ENCODE results near the gene HLA-DRA. TPM values are rescaled to one million over a fixed set of nuclear protein-coding genes. Genes with fewer than 3 reads are reported as not detected.

Gene HLA-DRA
- total and polyA plus RNA-seq, 2 of the 4 experiments (the other 2 are of a cell fraction), result not detected

GRCh38 chr6:32436186-32436585 is 3.5 kb upstream of the HLA-DRA start:
- no peak for ATAC-seq (ENCODE audit: low read depth)
- no CpG with 5 or more reads among the region's 4 CpGs for WGBS, 2 experiments (ENCODE audit: extremely low coverage in 2 of 2, insufficient read length in 1 of 2)
- ChIA-PET POLR2A (ENCODE audit: unreplicated experiment) (no interaction called here), CTCF (no interaction called here)
- Histone ChIP-seq H3K27ac (ENCODE audit: insufficient read depth, low read length) (no peak overlapping the region), H3K56ac (ENCODE audit: extremely low read depth, insufficient read depth, low read length) (no peak overlapping the region), H3K23ac (ENCODE audit: low read depth, low read length) (no peak overlapping the region), H3K4me1 (ENCODE audit: control insufficient read depth, insufficient read depth, low read length) (no peaks in the 10 kb centered on the region), H3K4ac (ENCODE audit: low read depth, low read length) (no peak overlapping the region), H3K9ac (ENCODE audit: low read depth, low read length) (no peak overlapping the region), H2BK20ac (ENCODE audit: low read depth, low read length) (no peak overlapping the region), H4K91ac (ENCODE audit: insufficient read depth, low read depth, low read length) (no peak overlapping the region), H3K27me3 (ENCODE audit: control insufficient read depth, insufficient read depth, low read length) (no peaks in the 10 kb centered on the region; the same call in 1 of the 2 replicates), H2AK5ac (ENCODE audit: low read depth, low read length) (no peak overlapping the region), H2BK15ac (ENCODE audit: low read depth, low read length) (no peak overlapping the region), H3K9me3 (ENCODE audit: control insufficient read depth, insufficient read depth, low read length) (no peaks in the 10 kb centered on the region), H3K14ac (replicated peaks; ENCODE audit: low read depth, low read length) (no peak overlapping the region), H3K4me2 (ENCODE audit: low read depth, low read length) (no peak overlapping the region), H2BK120ac (ENCODE audit: low read depth, low read length) (no peak overlapping the region), H4K5ac (ENCODE audit: low read depth, low read length) (no peak overlapping the region), H4K8ac (ENCODE audit: low read depth in 2 of 2, low read length in 2 of 2) (no peak overlapping the region), H4K20me1 (ENCODE audit: insufficient read depth, low read length) (no peaks in the 10 kb centered on the region), H3K18ac (ENCODE audit: low read depth, low read length) (no peak overlapping the region), H2AFZ (replicated peaks; ENCODE audit: low read length, poor library complexity) (no peak overlapping the region), H3K4me3 (ENCODE audit: insufficient read depth, low read depth, low read length) (no peak overlapping the region), H3K36me3 (ENCODE audit: control insufficient read depth, insufficient read depth, low read length) (no peaks in the 10 kb centered on the region), H3K9me1 (ENCODE audit: insufficient read depth, low read length) (no peaks in the 10 kb centered on the region), H2AK9ac (replicated peaks; ENCODE audit: low read depth, low read length, poor library complexity) (no peak overlapping the region), H2BK5ac (ENCODE audit: low read depth, low read length, poor library complexity, severe bottlenecking) (no peak overlapping the region), H3K79me1 (ENCODE audit: low read depth in 1 of 2, low read length in 2 of 2) (no peaks in the 10 kb centered on the region)
- no peak for DNase-seq
- TF ChIP-seq CTCF (conservative IDR thresholded peaks at IDR 0.05; ENCODE audit: low read depth, low read length), result no peak
- no peak for TF ChIP-seq FOS (IDR thresholded peaks at IDR 0.05; ENCODE audit: low read depth, low read length)
- TF ChIP-seq CHD1 (IDR thresholded peaks at IDR 0.05; ENCODE audit: low read depth, low read length), result no peak
- TF ChIP-seq MAFK (IDR thresholded peaks at IDR 0.05; ENCODE audit: low read depth, low read length), result no peak
- TF ChIP-seq RFX5 (IDR thresholded peaks at IDR 0.05; ENCODE audit: low read depth, low read length), result no peak
- TF ChIP-seq POLR2A (IDR thresholded peaks at IDR 0.05; ENCODE audit: low read depth, low read length), result no peak
- no peak for TF ChIP-seq NFE2L2 (IDR thresholded peaks at IDR 0.05; ENCODE audit: low read depth, low read length)
- TF ChIP-seq SMC3 (IDR thresholded peaks at IDR 0.05; ENCODE audit: low read depth, low read length), result no peak
- no peak for TF ChIP-seq USF2 (IDR thresholded peaks at IDR 0.05; ENCODE audit: low read depth, low read length)
- TF ChIP-seq CEBPB (IDR thresholded peaks at IDR 0.05; ENCODE audit: low read depth, low read length), result no peak
- TF ChIP-seq BHLHE40 (IDR thresholded peaks at IDR 0.05; ENCODE audit: low read depth, low read length), result no peak
- no peak for TF ChIP-seq RAD21 (IDR thresholded peaks at IDR 0.05; ENCODE audit: low read length)
- TF ChIP-seq MAZ (IDR thresholded peaks at IDR 0.05; ENCODE audit: borderline replicate concordance, low read depth, low read length), result no peak
- no peak for TF ChIP-seq RCOR1 (IDR thresholded peaks at IDR 0.05; ENCODE audit: insufficient replicate concordance, low read length)
- no peak for TF ChIP-seq MXI1 (IDR thresholded peaks at IDR 0.05; ENCODE audit: borderline replicate concordance, low read depth, low read length)
- no peak for TF ChIP-seq ELK1 (IDR thresholded peaks at IDR 0.05; ENCODE audit: borderline replicate concordance, low read depth, low read length)
- BruUV-seq (replicated peaks), result no TSS peak
- dilution Hi-C loops (cut with HindIII; ENCODE audit: low sequenced_read_pairs, unreplicated experiment) (no loop called here), intact Hi-C loops (cut with micrococcal nuclease) (no loop called here), in situ Hi-C loops (cut with MboI; ENCODE audit: low sequenced_read_pairs) (no loop called here)
